GM23248 (cell line): ENCODE data around the gene PCYT2. TPM values are rescaled to one million over a fixed set of nuclear protein-coding genes. Genes with fewer than 3 reads are reported as not detected.

Experiments used
- DNase-seq: peaks from one replicate; pipeline ENCODE4 v3.0.0-alpha.2; 2015
- H2AFZ ChIP-seq: fragments of 200-600 bp; sonication (generic); 2 replicates; pipeline ENCODE4 v1.6.1; 2016; ENCODE audit warnings: antibody characterized with exemption
- H3F3A ChIP-seq: fragments of 200-600 bp; sonication (generic); 2 replicates; pipeline ENCODE4 v1.6.1; 2016; ENCODE audit warnings: mild to moderate bottlenecking, antibody characterized with exemption, mixed run types; ENCODE audit not compliant: insufficient read depth
- H3K27ac ChIP-seq: fragments of 200-600 bp; sonication (generic); 2 replicates; pipeline ENCODE4 v1.5.1; 2016; ENCODE audit warnings: mild to moderate bottlenecking
- H3K27me3 ChIP-seq: fragments of 200-600 bp; sonication (generic); replicated peaks from 2 replicates; pipeline ENCODE4 v1.6.1; 2016; ENCODE audit warnings: mild to moderate bottlenecking; ENCODE audit not compliant: insufficient read depth
- H3K36me3 ChIP-seq: fragments of 200-600 bp; sonication (generic); 2 replicates; pipeline ENCODE4 v1.6.1; 2016; ENCODE audit warnings: low read depth, mild to moderate bottlenecking
- H3K4me1 ChIP-seq: fragments of 200-600 bp; sonication (generic); 2 replicates; pipeline ENCODE4 v1.6.1; 2016; ENCODE audit warnings: mild to moderate bottlenecking; ENCODE audit not compliant: insufficient read depth
- H3K4me2 ChIP-seq: fragments of 200-600 bp; sonication (generic); one replicate; pipeline ENCODE4 v1.6.1; 2016; ENCODE audit warnings: mild to moderate bottlenecking; ENCODE audit not compliant: unreplicated experiment
- H3K4me3 ChIP-seq: fragments of 200-600 bp; sonication (generic); 2 replicates; pipeline ENCODE4 v1.5.1; 2016; ENCODE audit warnings: mild to moderate bottlenecking
- H3K79me2 ChIP-seq: fragments of 200-600 bp; sonication (generic); 2 replicates; pipeline ENCODE4 v1.6.1; 2016; ENCODE audit warnings: mild to moderate bottlenecking; ENCODE audit not compliant: insufficient read depth
- H3K9ac ChIP-seq: fragments of 200-600 bp; sonication (generic); 2 replicates; pipeline ENCODE4 v1.6.1; 2016; ENCODE audit warnings: mild to moderate bottlenecking
- H3K9me2 ChIP-seq: fragments of 200-600 bp; sonication (generic); 2 replicates; pipeline ENCODE4 v1.6.1; 2016; ENCODE audit warnings: mixed run types, mild to moderate bottlenecking, moderate library complexity; ENCODE audit not compliant: insufficient read depth
- H3K9me3 ChIP-seq: fragments of 200-600 bp; sonication (generic); one replicate; pipeline ENCODE4 v1.6.1; 2017; ENCODE audit warnings: low read depth
- H4K20me1 ChIP-seq: fragments of 200-600 bp; sonication (generic); 2 replicates; pipeline ENCODE4 v1.6.0; 2016; ENCODE audit not compliant: insufficient read depth
- EZH2 ChIP-seq: fragments of 200-600 bp; sonication (generic); IDR thresholded peaks from 2 replicates; pipeline ENCODE4 v1.6.1; 2018; ENCODE audit warnings: antibody characterized with exemption, mild to moderate bottlenecking; ENCODE audit not compliant: insufficient read depth, poor library complexity, severe bottlenecking
- EZH2phosphoT487 ChIP-seq: fragments of 200-600 bp; sonication (generic); IDR thresholded peaks from 2 replicates; pipeline ENCODE4 v1.6.1; 2018; ENCODE audit warnings: antibody characterized with exemption, moderate library complexity, mild to moderate bottlenecking, low read depth; ENCODE audit not compliant: insufficient read depth
- WGBS, 2 experiments: methylation state at CpG; one replicate each; pipeline ENCODE4 v1.1.6; 2015 to 2017; ENCODE audit warnings: low lambda C conversion rate in 2 of 2, low coverage in 1 of 2; ENCODE audit errors: missing lambda C conversion rate in 2 of 2; 5-methylcytosine and 5-hydroxymethylcytosine counted together
- in situ Hi-C: fragments of 300-500 bp; cut with MboI; formaldehyde crosslinking; loops from 2 replicates; pipeline ENCODE4 v1.15.0; 2020
- polyA plus RNA-seq: library from polyadenylated mRNA; unstranded; fragments of >200 nt; fragmentation: Nextera tagmentation; extraction: Ambion mirVana; gene quantifications from 2 replicates; pipeline ENCODE4 v1.2.1, GENCODE V29; 2016
- total RNA-seq: library from RNA; depleted of rRNA; stranded (reverse); fragments of >200 nt; shearing (Covaris generic); gene quantifications from 2 replicates; pipeline ENCODE4 v1.2.3, GENCODE V29; 2014

Gene PCYT2
- total and polyA plus RNA-seq, 2 experiments from 2014 or later, result 25.6 to 36.9 TPM

DNA sequence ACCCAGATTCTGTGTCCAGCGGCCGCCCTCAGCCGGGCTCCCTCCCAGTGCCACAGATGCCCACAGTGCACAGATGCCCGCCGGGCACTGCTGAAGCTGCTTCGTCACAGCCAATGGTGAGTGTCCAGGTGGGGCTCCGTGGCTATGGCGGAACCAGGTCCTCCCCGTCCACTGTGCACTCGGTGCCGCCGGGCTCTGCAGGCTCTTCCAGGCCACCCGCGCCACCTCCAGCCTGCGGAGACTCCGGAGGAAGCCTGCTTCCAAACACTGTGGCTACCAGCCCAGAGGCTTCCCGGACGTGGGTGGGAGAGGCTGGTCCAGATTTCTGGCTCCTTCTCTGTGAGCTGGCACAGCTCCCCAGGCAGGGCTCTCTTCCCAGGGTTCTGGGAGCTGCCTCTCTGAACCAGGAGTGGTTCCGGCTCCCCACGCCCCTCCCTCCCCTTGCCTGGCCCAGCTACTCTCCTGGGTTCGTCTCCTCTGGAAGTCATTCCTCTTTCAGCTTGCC, 28.7 kb upstream of the PCYT2 start:
- no peaks in the 10 kb centered on the region for H4K20me1 ChIP-seq
- 17 to 26% methylated on average over 21 of the region's 21 CpGs for WGBS, 2 experiments
- no peaks in the 10 kb centered on the region for H3F3A ChIP-seq
- TF ChIP-seq EZH2 (no peak), EZH2phosphoT487 (no peak)
- peak overlapping the region; percentile 29 for H3K4me2 ChIP-seq
- H3K9me2 ChIP-seq, result no peaks in the 10 kb centered on the region
- no peaks in the 10 kb centered on the region for H3K9me3 ChIP-seq
- H3K9ac ChIP-seq, result no peak overlapping the region
- in situ Hi-C loops, result no loop called here
- peaks cover 16% of the 10 kb centered on the region for H3K79me2 ChIP-seq
- DNase-seq, result peak; percentile 75
- no peak overlapping the region for H3K4me3 ChIP-seq
- peak overlapping the region; percentile 59 for H2AFZ ChIP-seq
- H3K27me3 ChIP-seq, result no peaks in the 10 kb centered on the region
- 0 out of 2 replicates have a peak, but pooled peaks cover 7% of the 10 kb centered on the region for H3K4me1 ChIP-seq
- H3K36me3 ChIP-seq, result no peaks in the 10 kb centered on the region
- H3K27ac ChIP-seq, result no peak overlapping the region

DNA sequence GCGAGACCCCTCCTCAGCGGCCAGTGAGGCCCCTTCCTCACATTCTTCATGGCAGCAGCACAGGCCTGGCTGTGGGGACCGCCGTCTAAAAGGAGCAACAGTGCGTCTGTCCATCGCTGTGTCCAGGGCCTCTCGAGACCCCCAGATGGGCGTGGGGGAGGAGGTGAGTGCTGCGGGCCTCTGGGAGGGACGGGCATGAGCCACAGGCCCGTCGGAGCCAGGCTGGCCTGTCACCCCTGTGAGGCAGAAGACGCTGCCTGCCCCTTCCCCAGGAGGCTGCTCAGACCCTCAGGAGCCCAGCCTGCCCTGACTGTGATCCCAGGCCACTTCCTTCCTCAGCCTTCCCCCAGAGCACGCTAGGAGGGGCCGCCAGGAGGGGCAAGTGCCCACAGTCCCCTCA, 28.0 kb upstream of the PCYT2 start:
- Histone ChIP-seq H3K4me2 (no peak overlapping the region), H3K27me3 (no peaks in the 10 kb centered on the region), H3K36me3 (no peaks in the 10 kb centered on the region), H3F3A (no peaks in the 10 kb centered on the region), H3K9me2 (no peaks in the 10 kb centered on the region), H3K9me3 (no peaks in the 10 kb centered on the region), H3K4me1 (0 out of 2 replicates have a peak, but pooled peaks cover 7% of the 10 kb centered on the region), H3K4me3 (no peak overlapping the region), H3K79me2 (peaks cover 16% of the 10 kb centered on the region), H4K20me1 (no peaks in the 10 kb centered on the region), H2AFZ (no peak overlapping the region), H3K27ac (no peak overlapping the region), H3K9ac (no peak overlapping the region)
- in situ Hi-C loops, result no loop called here
- no peak for DNase-seq
- no peak for TF ChIP-seq EZH2
- no peak for TF ChIP-seq EZH2phosphoT487
- WGBS, 2 experiments, result 87 to 88% methylated on average over 15 of the region's 15 CpGs

DNA sequence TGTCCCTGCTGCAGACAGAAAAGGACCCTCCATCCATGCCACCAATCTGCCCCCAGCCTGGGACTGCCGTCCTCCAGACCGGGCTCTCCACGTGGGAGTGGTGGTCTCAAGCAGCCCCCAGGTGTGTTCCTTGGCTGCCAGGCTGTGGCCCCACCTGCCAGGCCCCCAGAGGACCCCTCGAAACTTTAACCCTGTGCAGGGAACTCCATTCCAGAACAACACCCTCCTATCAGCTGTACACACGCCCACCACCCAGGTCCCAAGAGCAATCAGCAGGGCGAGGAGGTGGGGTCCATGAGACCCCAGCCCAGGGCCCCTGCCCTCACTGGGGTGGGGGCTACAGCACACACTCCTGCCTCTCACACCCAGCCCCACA, 24.5 kb upstream of the PCYT2 start:
- no peaks in the 10 kb centered on the region for H3K9me2 ChIP-seq
- H3F3A ChIP-seq, result no peaks in the 10 kb centered on the region
- H3K9me3 ChIP-seq, result no peaks in the 10 kb centered on the region
- no peaks in the 10 kb centered on the region for H4K20me1 ChIP-seq
- H3K27me3 ChIP-seq, result no peaks in the 10 kb centered on the region
- 0 out of 2 replicates have a peak, but pooled peaks cover 7% of the 10 kb centered on the region for H3K4me1 ChIP-seq
- H2AFZ ChIP-seq, result no peak overlapping the region
- peaks cover 16% of the 10 kb centered on the region for H3K79me2 ChIP-seq
- in situ Hi-C loops, result no loop called here
- H3K4me3 ChIP-seq, result peak overlapping the region; percentile 86
- H3K4me2 ChIP-seq, result peak overlapping the region; percentile 82
- DNase-seq, result no peak
- peak overlapping the region; percentile 28; the same call in 1 of the 2 replicates for H3K9ac ChIP-seq
- no peak overlapping the region for H3K27ac ChIP-seq
- TF ChIP-seq EZH2 (no peak), EZH2phosphoT487 (no peak)
- H3K36me3 ChIP-seq, result no peaks in the 10 kb centered on the region
- 89 to 95% methylated on average over 5 to 6 of the region's 6 CpGs for WGBS, 2 experiments

DNA sequence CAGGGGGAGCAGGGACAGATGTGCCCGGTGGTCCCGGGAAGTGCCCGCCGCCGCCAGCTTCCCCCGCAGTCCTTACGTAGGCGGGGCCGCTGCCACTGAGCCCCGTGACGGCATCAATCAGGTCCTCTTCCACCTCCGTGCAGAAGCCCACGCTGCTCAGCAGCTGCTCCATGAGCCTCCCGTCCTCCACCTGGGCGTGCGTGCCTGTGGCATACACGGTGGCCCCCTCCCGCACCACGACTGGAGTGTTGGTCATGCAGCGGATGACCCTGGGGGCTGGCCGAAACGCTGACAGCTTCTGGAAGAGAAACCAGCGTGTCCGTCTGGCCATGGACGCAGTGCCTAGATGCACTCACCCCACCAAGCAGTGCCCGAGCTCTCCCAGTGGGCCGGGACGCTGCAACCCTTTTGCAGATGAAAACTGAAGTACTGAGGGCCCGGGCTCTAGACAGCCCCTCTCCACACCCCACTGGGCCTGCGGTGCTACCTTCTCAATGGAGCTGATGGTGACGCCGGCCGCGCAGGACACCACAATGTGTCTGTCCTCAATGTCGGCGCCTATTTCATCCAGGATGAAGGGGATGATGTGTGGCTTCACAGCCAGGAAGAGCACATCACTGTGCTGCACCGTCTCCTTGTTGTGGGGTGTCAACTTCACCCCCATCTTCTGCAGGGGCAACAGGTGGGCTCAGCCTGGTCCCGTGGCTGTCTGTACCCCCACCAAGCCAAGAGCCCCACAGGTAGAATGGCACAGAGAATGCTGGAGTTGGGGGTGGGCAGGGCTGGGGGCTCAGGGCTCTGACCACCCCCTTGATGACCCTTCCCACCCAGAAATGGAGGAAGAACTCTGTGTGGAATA, 23.9 kb upstream of the PCYT2 start:
- DNase-seq, result no peak
- H2AFZ ChIP-seq, result no peak overlapping the region
- no peak overlapping the region for H3K27ac ChIP-seq
- H4K20me1 ChIP-seq, result no peaks in the 10 kb centered on the region
- 87 to 91% methylated on average over 31 to 38 of the region's 38 CpGs for WGBS, 2 experiments
- H3K9ac ChIP-seq, result no peak overlapping the region
- no peaks in the 10 kb centered on the region for H3F3A ChIP-seq
- in situ Hi-C loops, result no loop called here
- TF ChIP-seq EZH2phosphoT487 (no peak), EZH2 (no peak)
- peaks cover 16% of the 10 kb centered on the region for H3K79me2 ChIP-seq
- H3K9me3 ChIP-seq, result no peaks in the 10 kb centered on the region
- no peaks in the 10 kb centered on the region for H3K27me3 ChIP-seq
- H3K9me2 ChIP-seq, result no peaks in the 10 kb centered on the region
- 0 out of 2 replicates have a peak, but pooled peaks cover 7% of the 10 kb centered on the region for H3K4me1 ChIP-seq
- H3K36me3 ChIP-seq, result no peaks in the 10 kb centered on the region
- 0 out of 2 replicates have a peak overlapping the region, but pooled peaks have one; percentile 86 for H3K4me3 ChIP-seq
- H3K4me2 ChIP-seq, result no peak overlapping the region
